ENCODE measurements around the gene MSRB3. TPM values are rescaled to one million over a fixed set of nuclear protein-coding genes. Genes with fewer than 3 reads are reported as not detected.

MSRB3 gene
- total RNA-seq, 4 donors from 2014 or later, result 21.7 to 56.9 (median 26.4) TPM

DNA sequence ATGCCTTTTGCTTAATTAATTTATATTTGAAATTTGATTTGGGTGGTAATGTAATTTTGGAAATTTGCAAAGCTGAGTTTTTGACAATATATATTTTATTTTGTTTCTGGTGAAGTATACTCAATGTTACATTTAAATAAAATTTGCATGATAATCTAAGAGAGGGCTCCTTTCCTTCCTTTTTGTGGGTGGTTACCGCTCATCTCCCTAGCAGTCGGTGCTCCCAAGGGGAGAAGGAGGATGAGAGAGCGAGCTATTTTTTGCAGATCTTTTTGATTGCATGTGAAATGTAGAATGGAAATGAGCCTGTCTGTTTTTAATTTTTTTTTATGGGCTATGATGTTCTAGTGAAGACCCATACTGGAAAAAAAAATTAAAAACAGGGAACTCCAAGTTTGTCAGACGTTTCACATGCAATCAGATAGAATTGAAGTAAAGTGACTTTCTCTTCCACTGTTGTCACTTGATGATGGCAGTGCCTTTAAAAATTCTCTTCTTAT, 39.8 kb downstream of the MSRB3 start:
- Histone ChIP-seq H3K27me3 (no peaks in the 10 kb centered on the region), H3K4me1 (no peaks in the 10 kb centered on the region), H3K9me3 (no peaks in the 10 kb centered on the region), H3K27ac (no peak overlapping the region), H3K36me3 (no peaks in the 10 kb centered on the region), H3K4me3 (no peak overlapping the region)
- in situ Hi-C loops (cut with MboI; ENCODE audit: low pct_ligation_motif_present in 1 of 4, low pct_unique_long_range_greater_than_20kb in 1 of 4, low sequenced_read_pairs in 3 of 4) (loop anchor here in 2 of 4 donors (25.0 kb wide), 1 partner anchor 769 kb away; no protein-coding TSS in a partner anchor), intact Hi-C loops (cut with DNase I; ENCODE audit: low total_unique reads) (no loop called here)
- TF ChIP-seq POLR2A (IDR thresholded peaks at IDR 0.05) (no peak), EP300 (IDR thresholded peaks at IDR 0.05; ENCODE audit: low read depth) (no peak), POLR2AphosphoS5 (IDR thresholded peaks at IDR 0.05) (no peak)
- TF ChIP-seq, protein P1, sequence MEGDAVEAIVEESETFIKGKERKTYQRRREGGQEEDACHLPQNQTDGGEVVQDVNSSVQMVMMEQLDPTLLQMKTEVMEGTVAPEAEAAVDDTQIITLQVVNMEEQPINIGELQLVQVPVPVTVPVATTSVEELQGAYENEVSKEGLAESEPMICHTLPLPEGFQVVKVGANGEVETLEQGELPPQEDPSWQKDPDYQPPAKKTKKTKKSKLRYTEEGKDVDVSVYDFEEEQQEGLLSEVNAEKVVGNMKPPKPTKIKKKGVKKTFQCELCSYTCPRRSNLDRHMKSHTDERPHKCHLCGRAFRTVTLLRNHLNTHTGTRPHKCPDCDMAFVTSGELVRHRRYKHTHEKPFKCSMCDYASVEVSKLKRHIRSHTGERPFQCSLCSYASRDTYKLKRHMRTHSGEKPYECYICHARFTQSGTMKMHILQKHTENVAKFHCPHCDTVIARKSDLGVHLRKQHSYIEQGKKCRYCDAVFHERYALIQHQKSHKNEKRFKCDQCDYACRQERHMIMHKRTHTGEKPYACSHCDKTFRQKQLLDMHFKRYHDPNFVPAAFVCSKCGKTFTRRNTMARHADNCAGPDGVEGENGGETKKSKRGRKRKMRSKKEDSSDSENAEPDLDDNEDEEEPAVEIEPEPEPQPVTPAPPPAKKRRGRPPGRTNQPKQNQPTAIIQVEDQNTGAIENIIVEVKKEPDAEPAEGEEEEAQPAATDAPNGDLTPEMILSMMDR (IDR thresholded peaks at IDR 0.05), result no peak
- DNase-seq, result no peak
- 74 to 75% methylated on average over 4 of the region's 4 CpGs for WGBS, 2 donors (ENCODE audit: low coverage in 1 of 2)

DNA sequence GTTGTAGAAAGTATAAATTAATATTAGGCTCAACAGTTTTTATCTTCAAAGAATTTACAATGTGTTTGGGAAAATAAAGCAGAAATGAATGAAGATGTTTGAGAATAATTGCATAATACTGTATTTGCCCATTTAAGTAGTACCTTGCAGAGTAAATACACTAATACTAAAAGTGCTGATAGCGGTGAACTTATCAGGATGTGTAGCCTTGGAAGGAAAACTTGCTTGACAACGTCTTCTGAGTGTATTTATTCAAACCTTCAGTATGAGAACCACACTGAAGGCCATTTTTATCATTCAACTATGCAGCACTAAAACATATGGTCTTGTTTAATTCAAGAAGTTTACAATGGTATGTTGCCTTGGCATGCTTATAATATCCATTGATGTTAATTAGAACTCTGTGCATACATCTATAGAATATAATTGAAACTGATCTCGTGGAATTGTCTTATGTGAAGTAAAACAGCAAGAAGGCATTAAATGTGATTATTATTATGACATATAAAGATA, 41.3 kb downstream of the MSRB3 start:
- no peaks in the 10 kb centered on the region for H3K9me3 ChIP-seq
- no peaks in the 10 kb centered on the region for H3K36me3 ChIP-seq
- no peak for TF ChIP-seq POLR2AphosphoS5 (IDR thresholded peaks at IDR 0.05)
- no peak for TF ChIP-seq POLR2A (IDR thresholded peaks at IDR 0.05)
- TF ChIP-seq, protein P1 (IDR thresholded peaks at IDR 0.05), result no peak
- TF ChIP-seq EP300 (IDR thresholded peaks at IDR 0.05; ENCODE audit: low read depth), result no peak
- intact Hi-C loops (cut with DNase I; ENCODE audit: low total_unique reads), result no loop called here
- H3K27me3 ChIP-seq, result no peaks in the 10 kb centered on the region
- H3K27ac ChIP-seq, result no peak overlapping the region
- 62 to 64% methylated on average over 3 of the region's 3 CpGs for WGBS, 2 donors (ENCODE audit: low coverage in 1 of 2)
- in situ Hi-C loops (cut with MboI; ENCODE audit: low pct_ligation_motif_present in 1 of 4, low pct_unique_long_range_greater_than_20kb in 1 of 4, low sequenced_read_pairs in 3 of 4), result loop anchor here in 2 of 4 donors (25.0 kb wide), 1 partner anchor 768 kb away; no protein-coding TSS in a partner anchor
- no peaks in the 10 kb centered on the region for H3K4me1 ChIP-seq
- no peak for DNase-seq
- H3K4me3 ChIP-seq, result no peak overlapping the region

DNA sequence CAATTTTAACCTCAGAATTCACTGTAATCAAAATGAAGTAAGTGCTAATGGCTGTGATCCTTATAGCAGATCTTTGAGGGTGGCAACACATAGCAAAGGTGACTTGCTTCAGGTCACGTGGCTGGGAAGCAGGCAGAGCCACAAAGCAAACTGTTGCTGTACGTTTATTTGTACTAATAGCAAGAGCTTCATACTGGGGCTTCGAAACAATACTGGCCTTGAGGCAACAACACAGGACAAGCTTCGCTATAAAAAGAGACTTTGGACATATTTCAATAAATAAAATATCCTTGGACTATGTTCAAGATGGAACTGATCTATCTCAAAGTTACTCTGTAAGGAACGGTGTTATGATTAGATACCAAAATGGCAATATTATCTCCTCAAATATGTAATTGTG, 44.6 kb downstream of the MSRB3 start:
- Histone ChIP-seq H3K27ac (no peak overlapping the region), H3K27me3 (no peaks in the 10 kb centered on the region), H3K4me3 (no peak overlapping the region), H3K36me3 (no peaks in the 10 kb centered on the region), H3K4me1 (peaks cover 0 to 16% (median 4%) of the 10 kb centered on the region in 4 donors), H3K9me3 (no peaks in the 10 kb centered on the region)
- DNase-seq, result no peak
- in situ Hi-C loops (cut with MboI; ENCODE audit: low pct_ligation_motif_present in 1 of 4, low pct_unique_long_range_greater_than_20kb in 1 of 4, low sequenced_read_pairs in 3 of 4), result loop anchor here in 2 of 4 donors (25.0 kb wide), 1 partner anchor 764 kb away; no protein-coding TSS in a partner anchor
- intact Hi-C loops (cut with DNase I; ENCODE audit: low total_unique reads), result no loop called here
- TF ChIP-seq POLR2AphosphoS5 (IDR thresholded peaks at IDR 0.05) (no peak), POLR2A (IDR thresholded peaks at IDR 0.05) (no peak), EP300 (IDR thresholded peaks at IDR 0.05; ENCODE audit: low read depth) (no peak)
- TF ChIP-seq, protein P1 (IDR thresholded peaks at IDR 0.05), result no peak
- 42 to 67% methylated on average over 1 to 5 of the region's 5 CpGs for WGBS, 2 donors (ENCODE audit: low coverage in 1 of 2)

GRCh38 chr12:65324056-65324455, 45.6 kb downstream of the MSRB3 start:
- intact Hi-C loops (cut with DNase I; ENCODE audit: low total_unique reads), result no loop called here
- TF ChIP-seq EP300 (IDR thresholded peaks at IDR 0.05; ENCODE audit: low read depth) (no peak), POLR2A (IDR thresholded peaks at IDR 0.05) (no peak), POLR2AphosphoS5 (IDR thresholded peaks at IDR 0.05) (no peak)
- TF ChIP-seq, protein P1 (IDR thresholded peaks at IDR 0.05), result no peak
- in situ Hi-C loops (cut with MboI; ENCODE audit: low pct_ligation_motif_present in 1 of 4, low pct_unique_long_range_greater_than_20kb in 1 of 4, low sequenced_read_pairs in 3 of 4), result loop anchor here in 2 of 4 donors (25.0 kb wide), 1 partner anchor 763 kb away; no protein-coding TSS in a partner anchor
- Histone ChIP-seq H3K27ac (no peak overlapping the region), H3K4me1 (peaks cover 0 to 16% (median 4%) of the 10 kb centered on the region in 4 donors), H3K9me3 (no peaks in the 10 kb centered on the region), H3K36me3 (no peaks in the 10 kb centered on the region), H3K27me3 (no peaks in the 10 kb centered on the region), H3K4me3 (no peak overlapping the region)
- no peak for DNase-seq
- WGBS, 2 donors (ENCODE audit: low coverage in 1 of 2), result 38 to 52% methylated on average over 2 of the region's 2 CpGs
